A549 (cell line): Measurements from ENCODE around the gene SCGB1C2.

Source experiments
- CBX2 ChIP-seq: fragments of 200-600 bp; sonication (generic); IDR thresholded peaks from 2 replicates; pipeline ENCODE4 v1.6.1; 2016; ENCODE audit warnings: low read depth, mild to moderate bottlenecking, borderline replicate concordance
- EP300 ChIP-seq, 2 experiments: fragments of >200 bp; sonication (Bioruptor Twin); formaldehyde crosslinking; IDR thresholded peaks; 2 replicates in 1 of 2; 3 replicates in 1 of 2; pipeline ENCODE4 v1.6.1; 2016 to 2017
- HMGXB4 ChIP-seq: fragments of 250-450 bp; sonication (Bioruptor Pico); IDR thresholded peaks from 2 replicates; pipeline ENCODE4 v1.5.0; 2021; ENCODE audit warnings: mild to moderate bottlenecking, moderate library complexity, borderline replicate concordance
- JUNB ChIP-seq: fragments of >200 bp; sonication (Bioruptor Twin); formaldehyde crosslinking; IDR thresholded peaks from 2 replicates; pipeline ENCODE4 v1.6.1; 2016
- MAZ ChIP-seq: fragments of 150-350 bp; IDR thresholded peaks from 2 replicates; pipeline ENCODE4 v1.6.1; 2014; ENCODE audit warnings: antibody characterized with exemption, low read depth, low read length, borderline replicate concordance
- MYC ChIP-seq: IDR thresholded peaks from 2 replicates; pipeline ENCODE4 v1.6.1; 2012; ENCODE audit warnings: mild to moderate bottlenecking, inconsistent platforms, low read length, improper control_type of control experiment, borderline replicate concordance
- PBX3 ChIP-seq: IDR thresholded peaks from 2 replicates; pipeline ENCODE4 v1.6.1; 2012
- RCOR1 ChIP-seq: fragments of 150-350 bp; IDR thresholded peaks from 2 replicates; pipeline ENCODE4 v1.6.1; 2014; ENCODE audit warnings: antibody characterized with exemption, low read length, low read depth
- TF ChIP-seq, protein P1 (sequence below): fragments of >200 bp; sonication (Bioruptor Twin); formaldehyde crosslinking; IDR thresholded peaks from 3 replicates; pipeline ENCODE4 v1.5.1; 2016

DNA sequence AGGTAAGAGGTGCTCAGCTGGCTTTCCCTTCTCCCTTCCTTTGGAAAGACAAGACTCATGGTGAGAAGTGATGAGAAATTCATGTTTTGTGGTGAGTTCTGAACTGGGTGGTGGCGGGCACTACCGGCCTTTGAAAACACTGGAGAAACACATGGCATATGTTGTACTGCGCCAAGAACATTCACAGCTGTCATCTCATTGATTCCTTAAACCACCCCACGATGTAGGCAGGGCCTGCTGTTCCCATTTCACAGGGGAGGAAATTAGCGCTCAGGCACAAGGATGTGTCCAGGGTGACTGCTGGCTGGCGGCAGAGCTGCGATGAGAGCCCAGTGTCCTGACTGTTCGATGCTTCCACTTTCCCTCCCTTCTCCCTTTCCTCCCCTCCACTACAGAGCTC is 45.7 kb downstream of the SCGB1C2 start:
- TF ChIP-seq, protein P1, sequence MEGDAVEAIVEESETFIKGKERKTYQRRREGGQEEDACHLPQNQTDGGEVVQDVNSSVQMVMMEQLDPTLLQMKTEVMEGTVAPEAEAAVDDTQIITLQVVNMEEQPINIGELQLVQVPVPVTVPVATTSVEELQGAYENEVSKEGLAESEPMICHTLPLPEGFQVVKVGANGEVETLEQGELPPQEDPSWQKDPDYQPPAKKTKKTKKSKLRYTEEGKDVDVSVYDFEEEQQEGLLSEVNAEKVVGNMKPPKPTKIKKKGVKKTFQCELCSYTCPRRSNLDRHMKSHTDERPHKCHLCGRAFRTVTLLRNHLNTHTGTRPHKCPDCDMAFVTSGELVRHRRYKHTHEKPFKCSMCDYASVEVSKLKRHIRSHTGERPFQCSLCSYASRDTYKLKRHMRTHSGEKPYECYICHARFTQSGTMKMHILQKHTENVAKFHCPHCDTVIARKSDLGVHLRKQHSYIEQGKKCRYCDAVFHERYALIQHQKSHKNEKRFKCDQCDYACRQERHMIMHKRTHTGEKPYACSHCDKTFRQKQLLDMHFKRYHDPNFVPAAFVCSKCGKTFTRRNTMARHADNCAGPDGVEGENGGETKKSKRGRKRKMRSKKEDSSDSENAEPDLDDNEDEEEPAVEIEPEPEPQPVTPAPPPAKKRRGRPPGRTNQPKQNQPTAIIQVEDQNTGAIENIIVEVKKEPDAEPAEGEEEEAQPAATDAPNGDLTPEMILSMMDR, result no peak
- TF ChIP-seq CBX2, result no peak
- TF ChIP-seq RCOR1, result no peak
- TF ChIP-seq MAZ, result no peak
- no peak for TF ChIP-seq JUNB
- no peak for TF ChIP-seq EP300 (IDR thresholded peaks at IDR 0.05)
- no peak for TF ChIP-seq HMGXB4 (CRISPR knock-in tag)
- TF ChIP-seq PBX3, result no peak
- TF ChIP-seq MYC, result no peak
